HL-60 (cell line): ENCODE measurements around the gene ZWINT.

Experiments
- DNase-seq, 2 experiments: peaks; one replicate each; pipeline ENCODE4 v3.0.0-alpha.2; 2010 to 2020; ENCODE audit warnings: low read depth in 1 of 2, low spot score in 1 of 2
- H3K27ac ChIP-seq: fragments of 250-450 bp; sonication (Bioruptor Pico); replicated peaks from 2 replicates; pipeline ENCODE4 v1.5.1; 2020; ENCODE audit warnings: mild to moderate bottlenecking, moderate library complexity
- H3K27me3 ChIP-seq: fragments of 250-450 bp; sonication (Bioruptor Pico); 2 replicates; pipeline ENCODE4 v1.5.1; 2021; ENCODE audit warnings: mild to moderate bottlenecking, moderate library complexity; ENCODE audit not compliant: insufficient read depth, poor library complexity, severe bottlenecking
- H3K4me3 ChIP-seq: replicated peaks from 2 replicates; pipeline ENCODE4 v1.5.1; 2011; ENCODE audit warnings: mild to moderate bottlenecking, control low read depth, low read length; ENCODE audit not compliant: insufficient read depth
- CTCF ChIP-seq: IDR thresholded peaks from one replicate; pipeline ENCODE4 v1.5.1; 2011; ENCODE audit warnings: low read length, control low read depth, inconsistent platforms; ENCODE audit not compliant: insufficient read depth
- GABPA ChIP-seq: IDR thresholded peaks from 2 replicates; pipeline ENCODE4 v1.6.1; 2012; ENCODE audit warnings: low read depth
- POLR2AphosphoS5 ChIP-seq: IDR thresholded peaks from 2 replicates; pipeline ENCODE4 v1.6.1; 2012; ENCODE audit warnings: low read depth
- REST ChIP-seq: IDR thresholded peaks from 2 replicates; pipeline ENCODE4 v1.6.1; 2012; ENCODE audit warnings: low read depth; ENCODE audit not compliant: insufficient replicate concordance
- SPI1 ChIP-seq: IDR thresholded peaks from 2 replicates; pipeline ENCODE4 v1.6.1; 2012; ENCODE audit warnings: low read depth, mild to moderate bottlenecking, borderline replicate concordance

Gene ZWINT

GRCh38 chr10:56360583-56360966 is 484 bp downstream of the ZWINT start:
- no peaks in the 10 kb centered on the region for H3K27me3 ChIP-seq
- H3K27ac ChIP-seq, result peak overlapping the region; percentile 80
- TF ChIP-seq GABPA (no peak), REST (no peak), POLR2AphosphoS5 (no peak), CTCF (no peak), SPI1 (no peak)
- peak overlapping the region; percentile 56 for H3K4me3 ChIP-seq
- no peak for DNase-seq

GRCh38 chr10:56359837-56360236 is 1.2 kb downstream of the ZWINT start:
- Histone ChIP-seq H3K4me3 (peak overlapping the region; percentile 56), H3K27ac (no peak overlapping the region), H3K27me3 (no peaks in the 10 kb centered on the region)
- TF ChIP-seq POLR2AphosphoS5 (no peak), REST (no peak), GABPA (no peak), SPI1 (no peak), CTCF (no peak)
- DNase-seq, result no peak

- no peak for TF ChIP-seq GABPA
- TF ChIP-seq REST, result no peak
- TF ChIP-seq SPI1, result no peak
- no peak for TF ChIP-seq CTCF
- no peak for TF ChIP-seq POLR2AphosphoS5
- Histone ChIP-seq H3K27me3 (no peaks in the 10 kb centered on the region), H3K27ac (no peak overlapping the region), H3K4me3 (no peak overlapping the region)
- DNase-seq, result no peak
These were observed 4.0 kb downstream of the ZWINT start for GRCh38 chr10:56357018-56357417.
